Measurements from ENCODE around the gene UNC79.

Gene UNC79

GRCh38 chr14:93716746-93717667 lies 286.3 kb downstream of the UNC79 start:
- no peaks in the 10 kb centered on the region for H3F3A ChIP-seq (ENCODE audit: insufficient read depth)
- no peak overlapping the region for H3K9ac ChIP-seq (ENCODE audit: low read length)
- no peaks in the 10 kb centered on the region for H3K36me3 ChIP-seq (ENCODE audit: low read length)
- no peak overlapping the region for H2AFZ ChIP-seq (ENCODE audit: low read depth, low read length, severe bottlenecking)
- no peak overlapping the region for H3K4me3 ChIP-seq (ENCODE audit: insufficient read depth, low read length, poor library complexity, severe bottlenecking)
- H3K27ac ChIP-seq (ENCODE audit: low read depth, low read length), result no peak overlapping the region
- H3K9me2 ChIP-seq (replicated peaks; ENCODE audit: insufficient read depth, low read length), result no peaks in the 10 kb centered on the region
- H3K9me3 ChIP-seq (ENCODE audit: insufficient read depth, low read length), result no peaks in the 10 kb centered on the region
- H3K27me3 ChIP-seq (ENCODE audit: low read length), result no peaks in the 10 kb centered on the region
- no peak overlapping the region for H3K4me2 ChIP-seq (ENCODE audit: low read depth, low read length, poor library complexity, severe bottlenecking)
- H3K79me2 ChIP-seq (ENCODE audit: insufficient read depth, low read length), result no peaks in the 10 kb centered on the region
- no peak for TF ChIP-seq CTCF (IDR thresholded peaks at IDR 0.05; ENCODE audit: insufficient read depth, low read length, poor library complexity, severe bottlenecking)
- no peak for TF ChIP-seq EZH2phosphoT487 (conservative IDR thresholded peaks at IDR 0.05; ENCODE audit: low read length)
- H4K20me1 ChIP-seq (ENCODE audit: low read depth, low read length), result no peaks in the 10 kb centered on the region

- H3K4me3 ChIP-seq (ENCODE audit: insufficient read depth, low read length, poor library complexity, severe bottlenecking), result no peak overlapping the region
- H3K27me3 ChIP-seq (ENCODE audit: low read length), result no peaks in the 10 kb centered on the region
- no peaks in the 10 kb centered on the region for H3F3A ChIP-seq (ENCODE audit: insufficient read depth)
- H3K9me3 ChIP-seq (ENCODE audit: insufficient read depth, low read length), result no peaks in the 10 kb centered on the region
- no peaks in the 10 kb centered on the region for H3K9me2 ChIP-seq (replicated peaks; ENCODE audit: insufficient read depth, low read length)
- no peaks in the 10 kb centered on the region for H4K20me1 ChIP-seq (ENCODE audit: low read depth, low read length)
- no peaks in the 10 kb centered on the region for H3K79me2 ChIP-seq (ENCODE audit: insufficient read depth, low read length)
- no peak overlapping the region for H3K4me2 ChIP-seq (ENCODE audit: low read depth, low read length, poor library complexity, severe bottlenecking)
- no peak for TF ChIP-seq CTCF (IDR thresholded peaks at IDR 0.05; ENCODE audit: insufficient read depth, low read length, poor library complexity, severe bottlenecking)
- no peaks in the 10 kb centered on the region for H3K36me3 ChIP-seq (ENCODE audit: low read length)
- no peak overlapping the region for H2AFZ ChIP-seq (ENCODE audit: low read depth, low read length, severe bottlenecking)
- no peak overlapping the region for H3K9ac ChIP-seq (ENCODE audit: low read length)
- no peak overlapping the region for H3K27ac ChIP-seq (ENCODE audit: low read depth, low read length)
Observed at GRCh38 chr14:93717668-93718320, 287.1 kb downstream of the UNC79 start.

- Histone ChIP-seq H4K20me1 (ENCODE audit: low read depth, low read length) (no peaks in the 10 kb centered on the region), H3K79me2 (ENCODE audit: insufficient read depth, low read length) (no peaks in the 10 kb centered on the region), H3K27me3 (ENCODE audit: low read length) (no peaks in the 10 kb centered on the region), H3K27ac (ENCODE audit: low read depth, low read length) (no peak overlapping the region), H3K9ac (ENCODE audit: low read length) (no peak overlapping the region), H2AFZ (ENCODE audit: low read depth, low read length, severe bottlenecking) (no peak overlapping the region), H3F3A (ENCODE audit: insufficient read depth) (no peaks in the 10 kb centered on the region), H3K9me2 (replicated peaks; ENCODE audit: insufficient read depth, low read length) (no peaks in the 10 kb centered on the region), H3K4me3 (ENCODE audit: insufficient read depth, low read length, poor library complexity, severe bottlenecking) (no peak overlapping the region), H3K36me3 (ENCODE audit: low read length) (no peaks in the 10 kb centered on the region), H3K9me3 (ENCODE audit: insufficient read depth, low read length) (no peaks in the 10 kb centered on the region), H3K4me2 (ENCODE audit: low read depth, low read length, poor library complexity, severe bottlenecking) (no peak overlapping the region)
- TF ChIP-seq CTCF (IDR thresholded peaks at IDR 0.05; ENCODE audit: insufficient read depth, low read length, poor library complexity, severe bottlenecking) (no peak), EZH2phosphoT487 (conservative IDR thresholded peaks at IDR 0.05; ENCODE audit: low read length) (no peak)
Observed at GRCh38 chr14:93719256-93719655, 288.5 kb downstream of the UNC79 start.
